Left lung (tissue), 10 donors: ENCODE results near the gene F7. TPM values are rescaled to one million over a fixed set of nuclear protein-coding genes. Genes with fewer than 3 reads are reported as not detected.

Source experiments
- ATAC-seq: fragments of 200-7000 bp; cut with Tn5 transposase; one replicate; pipeline ENCODE4 v1.9.1; 2020; ENCODE audit warnings: moderate library complexity
- DNase-seq, 4 donors: peaks; one replicate each; pipeline ENCODE4 v3.0.0-alpha.2; 2013 to 2020
- H3K27ac ChIP-seq, 2 donors: fragments of 200-600 bp; sonication (generic) in 1 of 2; one replicate each; pipeline versions ENCODE4 v1.5.0 to v1.8.0; 2020 to 2021
- H3K27me3 ChIP-seq, 2 donors: fragments of 200-600 bp; sonication (generic) in 1 of 2; one replicate each; pipeline versions ENCODE4 v1.5.0 to v1.8.0; 2020 to 2021
- H3K36me3 ChIP-seq, 2 donors: fragments of 200-600 bp; sonication (generic) in 1 of 2; one replicate each; pipeline versions ENCODE4 v1.5.0 to v1.8.0; 2020 to 2021
- H3K4me1 ChIP-seq, 2 donors: fragments of 200-600 bp; one replicate each; pipeline ENCODE4 v1.8.0; 2021
- H3K4me3 ChIP-seq, 2 donors: fragments of 200-600 bp; sonication (generic) in 1 of 2; one replicate each; pipeline versions ENCODE4 v1.5.0 to v1.8.0; 2020 to 2021; ENCODE audit warnings: mild to moderate bottlenecking in 1 of 2
- H3K9me3 ChIP-seq, 2 donors: fragments of 200-600 bp; sonication (generic) in 1 of 2; one replicate each; pipeline versions ENCODE4 v1.5.0 to v1.8.0; 2020 to 2021
- intact Hi-C, 2 donors: fragments of 100-400 bp; cut with DNase I; formaldehyde crosslinking; loops; one replicate each; pipeline versions ENCODE4 v1.11.2 to v1.14.2; 2022
- polyA plus RNA-seq, 6 donors: library from polyadenylated mRNA; unstranded; fragments of 120-200 nt; gene quantifications; one replicate each; pipeline ENCODE4 v1.2.1, GENCODE V29; 2013; ENCODE audit not compliant: insufficient read length in 6 of 6
- total RNA-seq, 2 donors: library from RNA; stranded (reverse); fragmentation: NEBNext Ultra II Directional; extraction: Animal tissue kit (Norgen Biotek cat#: 25700); gene quantifications; one replicate each; pipeline ENCODE4 v1.2.1, GENCODE V29; 2021
- TF ChIP-seq, protein P1 (sequence below), 2 donors: fragments of 200-600 bp; sonication (generic) in 1 of 2; IDR thresholded peaks; one replicate each; pipeline versions ENCODE4 v1.5.0 to v1.8.0; 2021; ENCODE audit warnings: antibody characterized with exemption in 2 of 2
- donor health status: DM: no; HTN: yes; CAD: no.
- donor health status: DM: no; HTN: no; CAD: no.

F7 gene
- total and polyA plus RNA-seq, 8 donors: 0.46 to 1.0 (median 0.89) TPM; not detected in 2

DNA sequence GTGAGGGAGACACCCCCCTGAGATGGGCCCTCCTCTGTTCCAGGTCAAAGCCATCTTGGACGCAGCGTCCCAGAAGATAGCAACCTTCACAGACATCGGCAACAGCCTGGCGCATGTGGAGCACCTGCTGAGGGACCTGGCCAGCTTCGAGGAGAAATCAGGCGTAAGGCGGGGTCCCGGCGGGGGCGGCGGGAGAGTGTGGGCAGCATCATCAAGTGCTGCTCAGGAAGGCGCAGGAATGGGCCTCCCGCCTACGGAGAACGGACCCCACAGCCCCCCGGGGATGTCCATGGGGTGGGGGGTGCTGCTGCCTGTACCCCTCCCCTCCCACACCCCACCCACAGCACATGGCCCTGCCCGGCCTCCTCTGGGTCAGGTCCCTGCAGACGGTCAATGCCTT, 31.2 kb upstream of the F7 start:
- Histone ChIP-seq H3K27ac (no peak overlapping the region), H3K9me3 (no peaks in the 10 kb centered on the region), H3K4me3 (no peak overlapping the region), H3K36me3 (peaks cover 0 to 56% of the 10 kb centered on the region in 2 donors), H3K4me1 (no peaks in the 10 kb centered on the region), H3K27me3 (no peaks in the 10 kb centered on the region)
- TF ChIP-seq, protein P1, sequence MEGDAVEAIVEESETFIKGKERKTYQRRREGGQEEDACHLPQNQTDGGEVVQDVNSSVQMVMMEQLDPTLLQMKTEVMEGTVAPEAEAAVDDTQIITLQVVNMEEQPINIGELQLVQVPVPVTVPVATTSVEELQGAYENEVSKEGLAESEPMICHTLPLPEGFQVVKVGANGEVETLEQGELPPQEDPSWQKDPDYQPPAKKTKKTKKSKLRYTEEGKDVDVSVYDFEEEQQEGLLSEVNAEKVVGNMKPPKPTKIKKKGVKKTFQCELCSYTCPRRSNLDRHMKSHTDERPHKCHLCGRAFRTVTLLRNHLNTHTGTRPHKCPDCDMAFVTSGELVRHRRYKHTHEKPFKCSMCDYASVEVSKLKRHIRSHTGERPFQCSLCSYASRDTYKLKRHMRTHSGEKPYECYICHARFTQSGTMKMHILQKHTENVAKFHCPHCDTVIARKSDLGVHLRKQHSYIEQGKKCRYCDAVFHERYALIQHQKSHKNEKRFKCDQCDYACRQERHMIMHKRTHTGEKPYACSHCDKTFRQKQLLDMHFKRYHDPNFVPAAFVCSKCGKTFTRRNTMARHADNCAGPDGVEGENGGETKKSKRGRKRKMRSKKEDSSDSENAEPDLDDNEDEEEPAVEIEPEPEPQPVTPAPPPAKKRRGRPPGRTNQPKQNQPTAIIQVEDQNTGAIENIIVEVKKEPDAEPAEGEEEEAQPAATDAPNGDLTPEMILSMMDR (IDR thresholded peaks at IDR 0.05): no peak
- intact Hi-C loops: no loop called here
- DNase-seq (peak in 1 of 4 donors; percentile 65), ATAC-seq (no peak)

DNA sequence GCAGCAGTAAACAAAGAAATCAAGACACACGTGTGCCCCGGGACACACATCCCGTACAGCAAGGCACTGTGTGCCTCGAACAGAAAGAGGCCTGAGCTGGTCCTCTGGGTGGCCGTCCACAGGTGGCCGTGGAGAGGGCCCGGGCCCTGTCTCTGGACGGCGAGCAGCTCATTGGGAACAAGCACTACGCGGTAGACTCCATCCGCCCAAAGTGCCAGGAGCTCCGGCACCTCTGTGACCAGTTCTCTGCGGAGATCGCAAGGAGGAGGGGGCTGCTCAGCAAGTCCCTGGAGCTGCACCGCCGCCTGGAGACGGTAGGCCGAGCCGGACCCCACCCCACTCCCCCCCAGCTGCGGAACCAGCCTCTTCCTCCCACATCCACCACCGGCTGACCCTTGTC, 30.7 kb upstream of the F7 start:
- no peak overlapping the region for H3K27ac ChIP-seq
- H3K4me1 ChIP-seq: no peaks in the 10 kb centered on the region
- intact Hi-C loops: no loop called here
- peaks cover 0 to 53% of the 10 kb centered on the region in 2 donors for H3K36me3 ChIP-seq
- no peak for ATAC-seq
- H3K9me3 ChIP-seq: no peaks in the 10 kb centered on the region
- no peak overlapping the region for H3K4me3 ChIP-seq
- no peaks in the 10 kb centered on the region for H3K27me3 ChIP-seq
- TF ChIP-seq, protein P1 (IDR thresholded peaks at IDR 0.05): no peak
- DNase-seq: peak in 1 of 4 donors; percentile 61

DNA sequence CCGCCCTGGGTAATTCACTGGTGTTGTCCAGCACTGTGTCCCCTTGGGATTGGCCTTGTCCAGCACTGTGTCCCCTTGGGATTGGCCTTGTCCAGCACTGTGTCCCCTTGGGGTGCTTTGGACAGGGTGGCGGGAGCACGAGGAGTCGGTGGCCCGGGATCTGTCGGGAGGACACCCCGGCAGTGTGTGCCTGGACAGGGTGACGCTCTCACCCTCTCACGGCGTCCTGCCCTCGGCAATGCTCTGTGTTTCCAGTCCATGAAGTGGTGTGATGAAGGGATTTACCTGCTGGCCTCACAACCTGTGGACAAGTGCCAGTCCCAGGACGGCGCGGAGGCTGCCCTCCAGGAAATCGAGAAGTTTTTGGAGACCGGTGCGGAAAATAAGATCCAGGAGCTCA, 29.9 kb upstream of the F7 start:
- H3K4me1 ChIP-seq: no peaks in the 10 kb centered on the region
- DNase-seq (peak in 1 of 4 donors; percentile 60), ATAC-seq (no peak)
- H3K4me3 ChIP-seq: no peak overlapping the region
- no peaks in the 10 kb centered on the region for H3K27me3 ChIP-seq
- intact Hi-C loops: no loop called here
- TF ChIP-seq, protein P1 (IDR thresholded peaks at IDR 0.05): no peak
- peaks cover 0 to 48% of the 10 kb centered on the region in 2 donors for H3K36me3 ChIP-seq
- no peaks in the 10 kb centered on the region for H3K9me3 ChIP-seq
- no peak overlapping the region for H3K27ac ChIP-seq

DNA sequence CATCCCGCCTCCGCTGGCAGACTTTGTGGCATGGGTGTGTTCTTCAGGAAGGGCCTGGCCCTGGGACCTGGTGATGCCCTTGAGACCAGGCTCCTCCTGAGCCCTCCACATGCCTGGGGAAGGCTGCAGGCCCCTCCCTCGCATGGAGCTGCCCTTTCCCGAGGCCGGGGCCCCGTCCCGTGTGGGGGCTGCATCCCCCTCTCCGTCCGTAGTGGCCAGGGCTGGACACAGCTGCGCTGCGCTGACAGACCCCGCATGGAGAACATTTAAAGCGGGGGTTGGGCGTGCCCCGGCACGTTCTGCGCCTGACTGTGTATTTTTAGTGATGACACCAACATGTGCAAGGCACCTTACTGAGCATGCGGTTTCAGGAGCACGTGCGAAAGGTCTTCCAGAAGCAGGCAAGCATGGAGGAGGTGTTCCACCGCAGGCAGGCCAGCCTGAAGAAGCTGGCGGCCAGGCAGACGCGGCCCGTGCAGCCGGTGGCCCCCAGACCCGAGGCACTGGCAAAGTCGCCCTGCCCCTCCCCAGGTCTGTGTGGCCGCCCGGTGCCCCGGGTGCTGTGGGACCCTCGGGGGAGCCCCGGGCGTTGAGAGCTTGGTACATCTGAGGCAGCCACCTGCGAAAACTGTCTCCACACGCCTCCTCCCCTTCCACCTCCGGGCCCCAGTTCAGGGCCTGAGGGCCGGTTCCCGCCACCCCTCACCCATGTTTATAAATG, 28.8 kb upstream of the F7 start:
- Histone ChIP-seq H3K4me3 (no peak overlapping the region), H3K9me3 (no peaks in the 10 kb centered on the region), H3K4me1 (no peaks in the 10 kb centered on the region), H3K27me3 (no peaks in the 10 kb centered on the region), H3K36me3 (peaks cover 0 to 48% of the 10 kb centered on the region in 2 donors), H3K27ac (no peak overlapping the region)
- TF ChIP-seq, protein P1 (IDR thresholded peaks at IDR 0.05): no peak
- intact Hi-C loops: no loop called here
- DNase-seq (peak in 1 of 4 donors; percentile 79), ATAC-seq (no peak)

DNA sequence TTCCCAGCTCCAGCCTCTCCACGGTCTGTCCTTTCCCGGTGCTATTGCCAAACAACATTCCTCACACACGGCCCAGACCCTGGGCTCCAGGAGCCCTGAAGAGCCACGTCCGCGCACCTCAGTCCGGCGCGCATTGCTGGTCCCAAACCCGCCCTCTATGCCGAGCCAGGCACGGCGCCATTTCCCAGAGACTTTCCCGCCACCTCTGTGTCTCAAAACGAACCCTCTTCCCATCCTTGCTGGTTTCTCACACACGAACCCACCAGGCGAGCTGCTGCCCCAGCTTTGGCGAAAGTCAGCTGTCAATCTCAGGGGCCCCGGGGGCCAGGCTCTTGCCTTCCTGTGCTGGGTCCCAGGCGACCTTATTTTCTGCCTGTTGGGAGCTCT, 28.0 kb upstream of the F7 start:
- no peaks in the 10 kb centered on the region for H3K4me1 ChIP-seq
- no peaks in the 10 kb centered on the region for H3K27me3 ChIP-seq
- no peak for ATAC-seq
- H3K27ac ChIP-seq: no peak overlapping the region
- H3K4me3 ChIP-seq: no peak overlapping the region
- intact Hi-C loops: no loop called here
- H3K9me3 ChIP-seq: no peaks in the 10 kb centered on the region
- H3K36me3 ChIP-seq: peaks cover 0 to 48% of the 10 kb centered on the region in 2 donors
- TF ChIP-seq, protein P1 (IDR thresholded peaks at IDR 0.05): no peak
- DNase-seq: no peak
